NCI-H2227 treated with DMSO at 0.1 percent for 48 hours (cell line): ENCODE measurements around the gene ZNF285.
"Not testable (repeated sequence)": the region's sequence is repeated elsewhere in the genome, so short reads cannot be mapped to it uniquely, and the experiment has no call there.

Experiments used
- DNase-seq: peaks from one replicate; lab custom pipeline; 2025; lab: John Stamatoyannopoulos, UW

Gene ZNF285

DNA sequence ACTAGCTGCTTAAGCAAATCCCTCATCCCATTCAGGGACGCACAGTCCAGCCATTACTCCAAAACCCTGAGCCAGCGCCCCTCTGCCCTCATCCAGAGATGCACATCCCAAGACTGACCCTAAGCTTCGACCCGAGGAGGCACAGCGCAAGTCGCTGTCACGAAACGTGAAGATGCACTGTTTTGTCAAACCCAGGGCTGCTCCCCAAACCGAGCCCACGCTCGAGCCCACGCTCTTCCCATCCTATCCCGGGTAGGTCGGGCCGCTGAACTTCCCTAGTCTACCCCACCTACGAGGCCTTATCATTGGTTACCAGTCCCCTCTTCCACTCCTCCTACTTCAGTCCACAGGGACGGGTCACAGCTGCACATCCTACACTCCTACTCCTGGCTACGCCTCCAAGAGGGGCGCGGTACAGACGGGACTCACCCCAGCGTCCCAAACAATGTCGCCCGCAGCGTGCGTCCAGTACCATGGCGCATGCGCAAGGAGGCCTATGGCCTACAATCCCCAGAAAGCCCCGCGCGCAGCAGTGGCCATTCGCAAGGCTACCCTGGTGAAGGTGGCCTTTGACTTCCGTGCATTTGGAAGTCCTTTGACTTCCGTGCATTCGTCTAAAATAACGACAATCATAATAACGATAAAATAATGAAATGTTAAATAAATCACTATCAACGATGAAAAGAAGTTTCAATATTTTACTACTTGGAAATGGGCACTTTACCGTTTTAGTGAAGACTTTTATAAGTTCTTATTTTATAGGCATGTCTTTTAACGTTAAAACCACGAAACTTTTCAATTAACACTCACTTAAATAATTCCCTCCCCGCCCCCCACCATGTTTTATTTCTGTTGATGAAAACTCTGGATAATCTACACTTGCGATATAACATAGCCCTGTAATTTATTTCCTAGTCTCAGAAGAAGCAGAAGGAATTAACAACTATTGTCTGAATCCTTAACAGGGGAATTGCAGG lies at the start of gene ZNF285:
Gene ZNF285 (minus strand): TSS at position 470 of the 977 bp plus-strand sequence. CDS start 4,395 bp downstream, outside the sequence.
- DNase-seq: no peak

DNA sequence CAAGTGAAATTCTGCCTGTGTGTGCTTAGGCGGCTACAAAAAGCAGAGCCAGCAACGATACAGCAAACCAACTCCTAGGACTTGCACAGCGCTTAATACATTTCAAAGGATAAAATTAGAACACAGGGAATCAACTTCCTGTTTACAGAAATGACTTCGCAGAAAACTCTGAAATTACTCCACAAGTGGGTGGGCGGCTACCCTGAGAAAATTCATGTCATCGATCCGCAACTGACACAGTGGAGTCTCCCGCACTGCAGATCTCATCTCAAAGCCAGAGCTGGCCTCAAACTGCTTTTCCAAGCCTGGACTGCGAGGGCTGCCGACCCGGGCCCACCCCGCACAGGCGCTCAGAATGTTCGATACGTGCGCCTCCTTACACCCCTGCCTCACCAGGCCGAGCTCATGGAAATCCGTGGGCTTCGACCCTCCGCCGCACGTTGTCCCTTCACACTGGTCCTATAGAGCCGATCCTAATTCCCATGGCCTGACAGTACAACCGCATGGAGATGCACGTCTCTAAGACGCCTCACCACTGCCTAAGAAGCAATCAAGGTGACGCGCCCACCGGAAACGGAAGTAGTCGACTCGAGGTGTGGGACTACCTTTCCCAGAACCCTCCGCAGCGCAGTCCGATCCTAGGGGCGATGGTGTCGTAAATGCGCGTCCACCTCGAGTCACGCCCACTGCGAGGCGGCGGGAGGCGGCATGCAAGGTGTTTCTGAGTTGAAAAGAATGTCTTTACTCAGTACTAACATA lies 46.7 kb upstream of the ZNF285 start, which contains the start of gene ZNF229:
Gene ZNF229 (minus strand): TSS at position 557 of the 759 bp plus-strand sequence. CDS start 5,625 bp downstream, outside the sequence.
- DNase-seq: peak; percentile 88

DNA sequence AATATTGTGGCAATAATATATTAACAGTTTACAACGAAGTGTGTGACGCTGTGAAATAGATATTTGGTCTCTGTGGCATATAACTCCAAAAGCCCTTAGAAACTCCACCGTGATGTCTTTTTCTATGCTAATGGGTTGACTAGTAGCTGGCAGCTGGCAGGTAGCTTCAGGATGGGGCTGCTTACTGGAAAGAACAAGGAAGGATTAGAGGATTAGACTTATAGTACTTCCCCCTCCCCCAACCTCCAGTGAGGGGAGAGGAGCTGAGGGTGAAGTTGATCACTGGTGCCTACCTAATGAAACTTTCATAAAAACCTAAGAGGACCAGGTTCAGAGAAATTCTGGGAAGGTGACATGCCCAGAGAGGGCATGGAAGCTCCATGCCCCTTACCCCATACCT lies 37.0 kb upstream of the ZNF285 start:
- no peak for DNase-seq

DNA sequence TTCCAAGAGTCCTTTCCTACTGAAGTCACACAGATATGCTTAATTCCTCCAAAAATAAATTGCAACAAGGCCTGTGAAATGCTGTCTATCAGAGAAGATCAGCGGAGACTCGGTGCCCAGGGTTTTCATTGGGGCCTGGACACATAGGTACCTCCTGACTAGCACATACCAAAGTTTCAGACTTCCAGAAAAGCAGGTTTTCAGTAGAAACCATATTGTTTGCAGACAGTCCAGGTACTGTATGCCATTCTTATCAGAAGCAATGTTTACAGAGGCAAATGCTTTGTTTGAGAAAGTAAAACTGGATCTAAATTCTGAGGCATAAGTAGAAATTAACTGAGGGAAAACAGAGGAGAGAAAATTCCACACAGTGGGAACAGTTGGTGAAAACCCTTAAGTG lies 34.0 kb upstream of the ZNF285 start:
- DNase-seq: no peak

DNA sequence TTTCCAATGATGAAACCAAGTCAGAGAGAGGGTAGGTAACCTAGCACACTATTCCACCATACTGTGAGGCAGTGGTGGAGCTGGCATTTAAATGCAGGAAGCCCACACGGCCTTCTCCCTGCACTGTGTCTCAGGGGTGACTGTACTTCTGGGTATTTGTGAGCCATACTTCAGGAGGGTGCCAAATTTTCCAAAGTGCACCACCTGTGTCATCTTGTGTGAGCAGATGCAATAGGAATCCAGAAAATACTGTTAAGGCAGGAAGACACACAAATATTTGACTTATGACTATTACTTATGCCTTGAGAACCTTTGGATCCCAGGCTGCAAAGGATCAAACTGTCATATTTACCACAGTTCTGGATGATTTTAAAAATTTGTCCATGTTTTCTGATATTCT lies 29.5 kb upstream of the ZNF285 start:
- no peak for DNase-seq

DNA sequence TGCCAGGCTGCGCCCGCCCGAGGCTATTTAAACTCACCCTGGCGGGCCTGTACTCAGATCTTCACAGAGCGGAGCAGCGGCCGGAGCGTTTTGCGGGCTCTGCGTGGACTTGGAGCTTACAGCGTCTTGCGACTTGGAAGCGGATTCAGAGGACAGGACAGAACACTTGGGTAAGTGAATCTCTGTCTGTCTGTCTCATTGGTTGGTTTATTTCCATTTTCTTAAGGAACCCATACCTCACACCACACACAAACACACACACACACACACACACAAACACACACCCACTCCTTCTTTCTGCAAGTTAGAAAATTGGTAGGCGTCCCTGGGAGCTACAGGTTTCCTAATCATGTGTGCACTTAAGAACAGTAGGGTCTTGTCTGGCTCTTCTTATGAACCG lies 14.1 kb upstream of the ZNF285 start:
- not testable (repeated sequence) for DNase-seq

DNA sequence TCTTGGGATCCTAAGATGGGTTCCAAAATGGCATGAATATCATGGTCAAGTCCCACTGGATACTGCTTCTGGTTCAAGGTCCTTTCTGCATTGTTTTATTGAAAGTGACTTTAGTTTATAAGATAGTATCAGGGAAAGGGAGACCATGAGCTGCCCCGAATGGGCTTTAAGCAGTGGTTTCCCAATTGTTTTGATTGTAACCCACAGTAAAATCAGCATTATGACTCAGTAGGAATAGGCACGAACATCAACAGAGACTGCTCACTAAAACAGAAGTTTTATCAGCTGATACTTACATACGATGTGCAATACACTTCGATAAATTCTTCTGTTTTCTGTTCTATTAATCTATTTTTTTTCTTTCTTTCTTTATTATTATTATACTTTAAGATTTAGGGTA lies 12.1 kb downstream of the ZNF285 start:
- DNase-seq: not testable (repeated sequence)

DNA sequence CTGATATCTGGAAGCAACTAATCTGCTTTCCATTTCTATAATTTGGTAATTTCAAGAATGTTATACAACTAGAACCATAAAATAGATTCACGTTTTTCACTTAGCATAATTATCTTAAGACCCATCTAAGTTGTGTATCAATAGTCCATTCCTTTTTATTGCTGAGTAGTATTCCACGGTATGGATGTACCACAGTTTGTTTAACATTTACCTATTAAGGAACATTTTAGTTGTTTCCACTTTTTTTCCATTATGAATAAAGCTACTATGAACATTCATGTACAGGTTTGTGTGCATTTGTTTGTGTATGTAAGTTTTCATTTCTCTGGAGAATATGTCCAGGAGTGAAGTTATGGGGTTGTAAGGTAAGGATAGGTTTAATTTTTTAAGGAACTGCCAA lies 26.6 kb downstream of the ZNF285 start:
- no peak for DNase-seq

DNA sequence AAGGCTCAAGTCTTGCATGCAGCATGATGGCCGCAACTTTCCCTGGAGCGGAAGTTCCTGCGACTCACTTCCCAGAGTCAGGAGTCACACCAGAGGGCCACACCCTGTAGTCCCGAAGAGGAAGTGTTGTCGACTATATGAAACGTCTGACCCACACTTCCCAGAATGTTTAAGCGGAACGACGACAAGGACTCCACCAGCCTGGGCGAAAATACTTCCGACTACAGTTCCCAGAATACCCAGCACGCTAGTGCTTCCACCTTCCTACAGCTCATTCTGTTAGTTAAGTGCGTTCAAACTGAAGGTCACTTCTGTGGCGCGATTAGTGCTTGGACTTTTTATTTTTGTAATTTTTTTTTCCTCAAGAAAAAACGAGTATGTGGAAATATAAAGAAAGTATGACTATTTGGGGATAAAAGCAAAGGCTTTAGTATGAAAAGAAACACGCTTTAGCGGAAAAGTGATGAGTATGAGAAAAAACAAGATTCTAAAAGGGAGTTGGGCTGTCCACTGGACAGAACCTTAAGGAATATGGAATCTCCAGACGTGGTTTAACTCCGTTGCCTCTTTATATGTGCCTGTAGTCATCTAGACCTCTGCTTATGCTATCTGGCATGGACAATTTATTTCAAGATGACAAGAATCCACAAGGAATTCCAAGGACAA lies 29.5 kb downstream of the ZNF285 start:
- DNase-seq: peak; percentile 16

DNA sequence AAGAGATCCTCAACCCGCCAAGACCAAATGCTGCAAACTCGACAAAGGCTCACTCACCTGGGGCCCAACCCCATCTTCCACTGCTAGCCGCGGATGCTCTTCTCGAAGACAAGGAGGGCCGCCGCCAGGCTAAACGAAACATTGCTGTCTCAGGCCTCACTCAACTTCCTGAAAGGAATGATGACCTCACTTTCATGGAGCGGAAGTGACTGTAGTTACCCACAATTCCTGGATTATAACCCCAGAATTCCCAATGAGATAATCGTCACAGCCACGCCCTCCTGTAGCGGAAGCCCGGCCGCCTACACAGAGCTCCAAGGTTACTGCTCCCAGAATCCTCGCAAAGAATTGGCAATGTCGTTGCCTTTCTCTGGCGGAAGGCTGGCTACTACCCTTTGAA lies 34.4 kb downstream of the ZNF285 start:
- DNase-seq: no peak

DNA sequence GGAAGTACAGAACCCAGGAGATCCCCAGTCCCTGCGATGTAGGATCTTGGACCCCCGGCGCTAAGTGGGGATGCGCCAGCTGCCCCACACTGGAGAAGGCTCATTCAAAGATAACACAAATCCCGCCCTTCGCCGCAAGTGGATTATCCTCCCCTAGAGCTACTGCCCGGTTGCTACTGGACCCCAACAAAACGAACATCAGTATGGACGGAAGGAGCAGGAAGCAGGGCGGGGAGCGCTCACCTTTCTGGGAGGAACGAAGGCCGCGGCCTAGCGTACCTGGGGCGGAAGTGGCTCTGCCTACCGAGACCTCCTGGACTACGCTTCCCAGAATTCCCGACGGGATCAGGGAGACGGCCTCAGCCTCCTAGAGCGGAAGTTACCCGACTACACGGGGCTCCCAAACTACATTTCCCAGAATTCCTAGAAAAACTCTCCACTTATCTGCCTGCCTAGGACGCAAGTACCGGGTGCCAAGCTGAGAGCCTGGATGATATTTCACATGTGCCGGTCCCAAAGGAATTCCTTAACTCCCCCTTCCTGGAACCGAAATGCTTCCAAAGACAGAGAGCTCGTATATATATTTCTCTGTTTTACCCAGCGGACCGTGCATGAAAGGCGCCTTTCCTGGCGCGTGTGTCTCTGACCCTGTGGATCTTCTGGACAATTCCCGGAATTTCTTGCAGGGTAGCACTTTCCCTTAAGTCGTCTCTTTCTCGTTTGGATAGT lies 44.9 kb downstream of the ZNF285 start, which contains the start of gene ZNF112:
Gene ZNF112 (minus strand): TSS at position 298 of the 729 bp plus-strand sequence. CDS start 16,141 bp downstream, outside the sequence.
- DNase-seq: peak; percentile 82

DNA sequence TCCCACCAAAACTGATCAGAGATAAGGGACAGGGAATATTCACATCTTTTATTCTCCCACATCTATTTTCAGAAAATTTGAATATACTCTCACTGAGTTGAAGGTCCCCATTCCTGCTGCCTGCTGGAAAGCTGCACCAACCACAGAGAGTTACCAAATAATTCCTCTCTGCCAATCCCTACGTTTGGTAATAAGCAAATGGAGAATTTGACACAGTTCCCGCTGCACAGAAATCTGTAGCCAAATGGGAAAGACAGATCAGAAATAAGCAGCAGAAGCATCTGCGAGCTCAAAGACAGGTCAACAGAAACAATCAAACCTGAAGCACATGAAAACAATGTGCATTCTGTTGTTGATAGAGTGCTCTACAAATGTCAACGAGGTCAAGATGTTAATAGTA lies 54.9 kb downstream of the ZNF285 start:
- no peak for DNase-seq

DNA sequence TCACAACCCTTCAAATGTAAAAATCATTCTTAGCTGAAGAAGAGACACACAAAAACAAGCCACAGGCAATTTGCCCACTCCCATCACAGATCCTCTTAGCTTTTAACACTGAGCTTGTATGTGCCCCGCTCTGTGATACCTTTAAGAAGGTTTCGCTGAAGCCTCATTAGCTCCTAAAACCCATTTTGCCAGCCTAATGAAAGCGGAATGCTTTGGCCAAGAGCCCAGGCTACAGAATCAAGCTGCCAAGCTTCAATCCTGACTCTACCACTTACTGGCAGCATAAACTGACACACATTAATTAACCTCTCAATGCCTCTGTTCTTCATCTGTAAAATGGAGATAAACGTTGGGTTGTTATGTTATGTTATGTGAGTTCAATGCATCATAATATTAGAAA lies 55.4 kb downstream of the ZNF285 start:
- DNase-seq: no peak

DNA sequence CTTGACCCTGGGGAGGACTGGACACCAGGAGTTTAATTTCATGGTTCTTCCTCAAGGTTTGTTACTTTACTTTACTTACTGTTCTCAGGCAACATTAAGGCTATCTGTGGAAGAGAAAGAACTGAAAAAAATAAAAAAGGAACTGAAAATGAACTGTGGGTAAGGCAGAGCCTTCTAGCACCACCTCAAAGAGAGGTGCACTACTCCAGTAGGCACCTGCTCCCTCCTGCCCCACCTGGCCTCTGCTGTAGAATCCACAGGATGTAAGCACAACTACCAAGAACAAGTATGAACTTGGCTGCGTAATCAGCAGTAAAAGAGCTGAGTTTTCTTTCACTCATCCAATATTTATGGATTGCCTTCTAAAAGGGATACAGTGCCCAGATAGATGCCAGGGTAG lies 57.2 kb downstream of the ZNF285 start:
- DNase-seq: no peak

DNA sequence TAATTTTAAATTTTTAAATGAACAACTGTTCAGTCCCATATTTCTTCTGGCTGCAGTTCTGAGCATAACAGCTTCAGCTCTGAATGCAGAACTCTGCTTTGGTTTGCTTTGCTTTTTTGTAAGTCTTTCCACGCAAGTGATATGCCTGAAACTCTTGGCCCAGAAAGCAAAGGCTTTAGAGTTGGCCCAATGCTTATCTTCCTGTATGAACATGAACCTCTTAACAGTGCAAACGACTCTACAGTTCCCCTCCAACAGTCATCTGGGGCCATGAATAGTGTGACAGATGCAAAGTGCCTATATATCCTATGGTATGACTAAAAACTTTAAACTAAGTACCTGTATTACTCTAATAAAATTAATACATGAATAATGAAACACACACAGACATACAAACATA lies 59.6 kb downstream of the ZNF285 start:
- no peak for DNase-seq

DNA sequence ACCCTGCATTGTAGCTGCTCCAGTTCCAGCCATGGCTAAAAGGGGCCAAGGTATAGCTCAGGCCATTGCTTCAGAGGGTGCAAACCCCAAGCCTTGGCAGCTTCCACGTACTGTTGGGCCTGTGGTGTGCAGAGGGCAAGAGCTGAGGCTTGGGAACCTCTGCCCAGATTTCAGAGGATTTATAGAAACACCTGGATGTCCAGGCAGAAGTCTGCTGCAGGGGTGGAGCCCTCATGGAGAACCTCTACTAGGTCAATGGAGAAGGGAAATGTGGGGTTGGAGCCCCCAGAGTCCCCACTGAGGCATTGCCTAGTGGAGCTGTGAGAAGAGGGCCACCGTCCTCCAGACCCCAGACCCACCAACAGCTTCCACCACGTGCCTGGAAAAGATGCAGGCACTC lies 66.8 kb downstream of the ZNF285 start:
- not testable (repeated sequence) for DNase-seq
